Endothelial cell of umbilical vein (primary cell): Measurements from ENCODE around the gene NRBF2. TPM values are rescaled to one million over a fixed set of nuclear protein-coding genes. Genes with fewer than 3 reads are reported as not detected.

ENCODE experiments used
- BruUV-seq: library from RNA; stranded (reverse); fragments of 400-500 nt; replicated peaks from 2 replicates; lab custom pipeline; 2021; lab: Mats Ljungman, UMichigan
- CTCF ChIA-PET: fragments of 300-600, 350-600 bp; sonication (Branson Sonifier 250); formaldehyde crosslinking; loops from one replicate; lab custom pipeline; 2021; ENCODE audit warnings: antibody characterized with exemption, inconsistent platforms; lab: Charles Lee
- POLR2A ChIA-PET: fragments of 300-600, 350-600 bp; sonication (Branson Sonifier 250); formaldehyde crosslinking; loops from one replicate; lab custom pipeline; 2021; ENCODE audit warnings: antibody characterized with exemption, inconsistent platforms; lab: Charles Lee
- DNase-seq: peaks from one replicate; pipeline ENCODE4 v3.0.0-alpha.2; 2011; ENCODE audit warnings: low read depth, low spot score
- FAIRE-seq: peaks from 2 replicates; lab custom pipeline; 2011; peaks lifted over from hg19 to GRCh38; lab: Jason Lieb, UNC
- H2AFZ ChIP-seq: 2 replicates; pipeline ENCODE4 v1.6.0; 2012; ENCODE audit warnings: low read depth, low read length, control low read depth, inconsistent platforms
- H3K27ac ChIP-seq: 2 replicates; pipeline ENCODE4 v1.5.1; 2011; ENCODE audit warnings: low read depth, mild to moderate bottlenecking, control low read depth, low read length, moderate library complexity; ENCODE audit not compliant: insufficient read depth
- H3K27me3 ChIP-seq, 2 experiments: 2 replicates each; pipeline versions ENCODE4 v1.6.0 to v1.6.1; 2011; ENCODE audit warnings: low read length in 2 of 2, mixed read lengths in 1 of 2; ENCODE audit not compliant: control insufficient read depth in 2 of 2, insufficient read depth in 2 of 2
- H3K36me3 ChIP-seq, 2 experiments: 2 replicates in 1 of 2; 3 replicates in 1 of 2; pipeline ENCODE4 v1.5.1; 2011; ENCODE audit warnings: low read length in 2 of 2, mild to moderate bottlenecking in 1 of 2, moderate library complexity in 1 of 2; ENCODE audit not compliant: control insufficient read depth in 2 of 2, insufficient read depth in 2 of 2; ENCODE audit errors: extremely low read depth in 1 of 2
- H3K4me1 ChIP-seq: 3 replicates; pipeline ENCODE4 v1.5.1; 2011; ENCODE audit warnings: mild to moderate bottlenecking, low read length; ENCODE audit not compliant: control insufficient read depth, insufficient read depth; ENCODE audit errors: extremely low read depth
- H3K4me2 ChIP-seq: 2 replicates; pipeline ENCODE4 v1.6.1; 2011; ENCODE audit warnings: low read length, control low read depth, mixed read lengths; ENCODE audit not compliant: insufficient read depth
- H3K4me3 ChIP-seq, 3 experiments: fragments of 200-600 bp in 1 of 3; sonication (generic), shearing (Covaris generic) in 1 of 3; replicated peaks in 1 of 3; 2 replicates each; pipeline ENCODE4 v1.5.1; 2011 to 2016; ENCODE audit warnings: control low read depth in 3 of 3, low read length in 3 of 3, mild to moderate bottlenecking in 2 of 3, inconsistent platforms in 1 of 3, low read depth in 1 of 3, moderate library complexity in 1 of 3; ENCODE audit not compliant: insufficient read depth in 1 of 3
- H3K79me2 ChIP-seq: 2 replicates; pipeline ENCODE4 v1.6.0; 2012; ENCODE audit warnings: low read length, inconsistent platforms; ENCODE audit not compliant: control insufficient read depth, insufficient read depth
- H3K9ac ChIP-seq: replicated peaks from 2 replicates; pipeline ENCODE3; 2011; ENCODE audit warnings: low read length, control low read depth; ENCODE audit not compliant: insufficient read depth; ENCODE audit errors: extremely low read depth
- H3K9me1 ChIP-seq: replicated peaks from 3 replicates; pipeline ENCODE4 v1.6.0; 2011; ENCODE audit warnings: mild to moderate bottlenecking, low read length; ENCODE audit not compliant: control insufficient read depth, insufficient read depth; ENCODE audit errors: extremely low read depth
- H3K9me3 ChIP-seq: replicated peaks from 2 replicates; pipeline ENCODE4 v1.5.1; 2012; ENCODE audit warnings: low read length, inconsistent platforms; ENCODE audit not compliant: control insufficient read depth, insufficient read depth
- H4K20me1 ChIP-seq: replicated peaks from 2 replicates; pipeline ENCODE3; 2011; ENCODE audit warnings: mild to moderate bottlenecking, low read length; ENCODE audit not compliant: control insufficient read depth, insufficient read depth; ENCODE audit errors: extremely low read depth
- CTCF ChIP-seq, 2 donors: IDR thresholded peaks; 1 replicate in 1 of 2; 2 replicates in 1 of 2; pipeline ENCODE4 v1.5.1; 2011; ENCODE audit warnings: low read length in 2 of 2, mild to moderate bottlenecking in 2 of 2, moderate library complexity in 2 of 2, control low read depth in 1 of 2, inconsistent platforms in 1 of 2, low read depth in 1 of 2; ENCODE audit not compliant: insufficient read depth in 1 of 2; ENCODE audit errors: extremely low read depth in 1 of 2
- EZH2 ChIP-seq: IDR thresholded peaks from 2 replicates; pipeline ENCODE4 v1.6.1; 2012; ENCODE audit warnings: borderline replicate concordance, low read depth, mild to moderate bottlenecking, moderate library complexity, low read length, inconsistent platforms; ENCODE audit not compliant: severe bottlenecking
- FOS ChIP-seq: IDR thresholded peaks from 2 replicates; pipeline ENCODE4 v1.6.1; 2011; ENCODE audit warnings: mild to moderate bottlenecking, low read length, moderate library complexity, borderline replicate concordance; ENCODE audit not compliant: insufficient read depth
- GATA2 ChIP-seq: IDR thresholded peaks from 2 replicates; pipeline ENCODE4 v1.7.0; 2011; ENCODE audit warnings: low read depth, mild to moderate bottlenecking, moderate library complexity, mixed read lengths, low read length; ENCODE audit not compliant: insufficient read length, insufficient read depth
- JUN ChIP-seq: IDR thresholded peaks from 2 replicates; pipeline ENCODE4 v1.6.1; 2011; ENCODE audit warnings: borderline replicate concordance, low read depth; ENCODE audit not compliant: insufficient read length, insufficient read depth
- MAX ChIP-seq: IDR thresholded peaks from 2 replicates; pipeline ENCODE4 v1.6.1; 2011; ENCODE audit not compliant: insufficient read depth, insufficient read length
- MYC ChIP-seq: IDR thresholded peaks from one replicate; pipeline ENCODE4 v1.6.1; 2011; ENCODE audit warnings: mild to moderate bottlenecking, low read depth, low read length
- POLR2A ChIP-seq: IDR thresholded peaks from 2 replicates; pipeline ENCODE4 v1.6.1; 2012; ENCODE audit warnings: low read depth, mild to moderate bottlenecking, control low read depth, low read length
- POLR2AphosphoS5 ChIP-seq: IDR thresholded peaks from 2 replicates; pipeline ENCODE4 v1.6.1; 2012; ENCODE audit warnings: low read depth, mild to moderate bottlenecking, control low read depth, low read length, moderate library complexity; ENCODE audit not compliant: insufficient read depth
- dilution Hi-C: fragments of 300-500 bp; cut with MboI; formaldehyde crosslinking; loops from one replicate; pipeline ENCODE4 v1.15.0; 2019; ENCODE audit warnings: low sequenced_read_pairs; ENCODE audit not compliant: extremely low pct_ligation_motif_present
- intact Hi-C: fragments of 100-400 bp; cut with micrococcal nuclease; formaldehyde crosslinking; loops from one replicate; pipeline ENCODE4 v1.10.0; 2022
- polyA plus RNA-seq, 4 experiments: library from polyadenylated mRNA; depleted of rRNA in 3 of 4; stranded (reverse) in 3 of 4; unstranded in 1 of 4; fragments of >200 nt; gene quantifications; 2 replicates each; pipeline versions ENCODE4 v1.2.1 to v1.2.3, GENCODE V29; 2011 to 2012; ENCODE audit warnings: missing spikeins in 1 of 4
- total RNA-seq: library from RNA; stranded (reverse); gene quantifications from 2 replicates; pipeline ENCODE4 v1.2.3, GENCODE V29; 2021

The NRBF2 gene
- total and polyA plus RNA-seq, 2 donors (not counting 3 experiments of a cell fraction or from before 2014, with no cell fraction given): 7.6 to 17.7 TPM

- Histone ChIP-seq H4K20me1 (no peaks in the 10 kb centered on the region), H3K36me3 (peaks cover 7 to 44% of the 10 kb centered on the region in 2 experiments), H3K4me3 (no peak overlapping the region), H3K27ac (no peak overlapping the region), H3K9me3 (no peaks in the 10 kb centered on the region), H3K79me2 (peaks cover 1% of the 10 kb centered on the region), H3K9ac (no peak overlapping the region), H3K9me1 (no peaks in the 10 kb centered on the region), H3K27me3 (no peaks in the 10 kb centered on the region), H3K4me1 (no peaks in the 10 kb centered on the region), H3K4me2 (no peak overlapping the region), H2AFZ (no peak overlapping the region)
- TF ChIP-seq EZH2: no peak
- no peak for TF ChIP-seq MAX
- TF ChIP-seq POLR2A: no peak
- no peak for TF ChIP-seq JUN
- no peak for TF ChIP-seq FOS
- TF ChIP-seq MYC: no peak
- TF ChIP-seq CTCF (IDR thresholded peaks at IDR 0.05; ENCODE audit: extremely low read depth in 1 of 2, insufficient read depth in 1 of 2, low read depth in 1 of 2, low read length in 2 of 2): no peak
- TF ChIP-seq GATA2: no peak
- TF ChIP-seq POLR2AphosphoS5: no peak
- CTCF ChIA-PET: interaction anchor here (0.8 to 1.7 kb wide), 3 partner anchors 16 to 547 kb away, joined by 3 to 5 read pairs (median 3); no protein-coding TSS in a partner anchor
- FAIRE-seq (no peak), DNase-seq (no peak)
- POLR2A ChIA-PET: no interaction called here
- no TSS peak for BruUV-seq
- intact Hi-C loops (no loop called here), dilution Hi-C loops (no loop called here)
Observed at GRCh38 chr10:63173468-63174232, 40.5 kb downstream of the NRBF2 start.
